Measurements from ENCODE around the gene LCLAT1. TPM values are rescaled to one million over a fixed set of nuclear protein-coding genes. Genes with fewer than 3 reads are reported as not detected.
A peak's percentile ranks its signal among the peaks of the same experiment; 100 is the strongest.
"Not testable (repeated sequence)": the region's sequence is repeated elsewhere in the genome, so short reads cannot be mapped to it uniquely, and the experiment has no call there.

LCLAT1 gene
- total RNA-seq, 2 donors from 2014 or later, result 13.4 to 13.8 TPM

- intact Hi-C loops (cut with DNase I), result no loop called here
- DNase-seq (no peak), ATAC-seq (no peak)
Observed at GRCh38 chr2:30472326-30472725, 25.3 kb downstream of the LCLAT1 start.

GRCh38 chr2:30475542-30475941 lies 28.5 kb downstream of the LCLAT1 start:
- ATAC-seq (no peak), DNase-seq (no peak)
- intact Hi-C loops (cut with DNase I), result no loop called here

DNA sequence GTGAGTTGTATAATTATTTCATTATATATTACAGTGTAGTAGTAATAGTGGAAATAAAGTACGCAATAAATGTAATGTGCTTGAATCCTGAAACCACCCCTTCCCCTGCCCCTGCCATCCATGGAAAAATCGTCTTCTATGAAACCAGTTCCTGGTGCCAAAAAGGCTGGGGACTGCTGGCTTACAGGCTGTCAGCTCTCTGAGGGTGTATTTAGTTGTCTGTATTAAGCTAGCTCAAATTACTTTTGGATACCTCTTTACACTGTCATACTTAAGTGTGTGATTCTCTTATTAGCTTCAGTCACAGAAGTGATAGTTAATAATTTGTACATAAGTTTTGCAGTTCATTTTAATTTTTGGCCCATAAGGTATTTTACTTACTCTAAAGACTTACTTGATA lies 29.6 kb downstream of the LCLAT1 start:
- DNase-seq, result no peak
- no peak for ATAC-seq
- intact Hi-C loops (cut with DNase I), result no loop called here

DNA sequence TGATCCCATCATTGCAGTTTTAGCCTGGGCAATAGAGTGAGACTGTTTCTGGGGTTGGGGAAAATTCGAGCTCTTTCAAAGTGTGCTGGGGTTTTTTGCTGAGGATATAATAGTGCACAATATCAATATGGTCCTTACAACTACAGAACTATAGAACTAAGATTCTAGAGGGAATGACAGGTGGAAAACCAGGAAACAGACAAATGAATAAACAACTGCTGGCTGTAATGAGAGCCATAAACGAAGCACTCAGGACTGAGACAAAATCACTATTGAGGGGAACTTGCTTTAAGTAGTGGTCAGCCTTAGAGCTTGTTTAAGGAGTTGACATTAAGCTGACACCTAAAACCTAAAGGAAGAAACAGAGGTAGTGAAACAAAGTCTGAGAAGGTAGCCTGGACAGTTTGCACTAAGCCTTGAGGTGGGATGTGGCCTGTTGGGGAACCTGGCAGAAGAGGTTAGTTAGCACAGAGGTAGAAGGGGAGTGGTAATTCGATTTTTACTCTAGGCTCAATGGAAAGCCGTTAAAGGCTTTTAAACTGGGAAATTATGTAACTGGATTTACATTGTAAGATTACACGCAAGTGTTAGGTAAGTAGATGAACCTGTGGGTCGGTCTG lies 33.8 kb downstream of the LCLAT1 start:
- intact Hi-C loops (cut with DNase I), result no loop called here
- ATAC-seq (no peak), DNase-seq (no peak)

DNA sequence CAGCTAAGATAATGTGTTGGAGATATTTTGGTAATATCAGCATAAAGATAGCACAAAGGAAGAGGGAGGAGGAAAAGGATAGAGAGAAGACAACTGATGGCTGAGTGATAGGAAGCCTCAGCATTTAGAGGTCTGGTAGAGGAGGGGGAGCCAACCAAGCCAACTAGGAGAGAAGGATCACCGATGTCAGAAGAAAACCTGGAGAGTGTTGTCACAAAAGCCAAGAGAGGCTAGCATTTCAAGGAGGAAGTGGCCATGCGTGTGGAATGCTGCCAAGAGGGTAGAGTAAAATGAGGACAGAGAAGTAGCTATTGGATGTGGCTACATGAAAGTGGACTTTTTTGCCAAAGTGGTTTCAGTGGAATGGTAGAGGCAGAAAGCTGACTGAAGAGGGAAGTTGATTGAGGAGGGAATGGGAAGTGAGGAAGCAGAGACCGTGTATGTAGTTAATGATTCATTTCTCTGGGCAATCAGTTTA lies 34.3 kb downstream of the LCLAT1 start:
- ATAC-seq, result peak; percentile 30 to 68
- intact Hi-C loops (cut with DNase I), result no loop called here
- DNase-seq, result peak; percentile 27

DNA sequence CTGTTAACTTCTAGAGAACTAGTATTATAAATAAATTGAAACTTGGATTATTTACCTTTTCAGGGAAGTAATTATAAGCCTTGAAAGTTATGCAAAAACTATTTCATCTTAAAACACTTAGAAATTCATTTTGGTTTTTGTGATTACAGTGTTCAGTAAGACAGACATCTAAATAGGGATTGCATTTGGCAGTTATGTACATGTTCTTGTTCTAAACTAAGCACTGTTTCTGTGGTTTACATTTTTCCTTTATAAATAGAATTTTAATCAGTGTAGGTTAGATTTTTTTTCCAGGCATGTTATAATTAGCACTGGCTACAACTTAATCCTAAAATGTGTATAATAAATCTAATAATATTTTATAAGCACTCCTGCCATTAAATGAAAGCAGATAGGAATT lies 35.0 kb downstream of the LCLAT1 start:
- DNase-seq, result no peak
- no peak for ATAC-seq
- intact Hi-C loops (cut with DNase I), result no loop called here

DNA sequence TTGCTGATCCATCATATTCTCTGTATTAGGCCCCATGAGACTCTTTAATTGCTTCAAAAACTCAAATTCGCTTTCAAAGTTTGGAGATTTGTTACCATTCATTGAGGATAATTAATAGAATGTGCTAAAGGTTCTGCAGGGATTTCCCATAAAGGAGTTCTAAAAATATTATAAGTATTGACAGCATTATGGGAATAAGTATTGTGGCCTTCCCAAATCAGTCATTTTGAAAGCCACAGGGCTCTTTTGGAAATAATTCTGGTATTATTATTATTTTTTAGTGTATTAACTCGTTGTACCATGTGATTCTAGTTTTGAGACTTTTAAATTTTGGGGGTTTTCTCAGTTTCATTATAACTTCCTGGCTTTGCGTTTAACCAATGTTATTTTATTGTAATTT lies 37.1 kb downstream of the LCLAT1 start:
- ATAC-seq (no peak), DNase-seq (no peak)
- intact Hi-C loops (cut with DNase I), result no loop called here

DNA sequence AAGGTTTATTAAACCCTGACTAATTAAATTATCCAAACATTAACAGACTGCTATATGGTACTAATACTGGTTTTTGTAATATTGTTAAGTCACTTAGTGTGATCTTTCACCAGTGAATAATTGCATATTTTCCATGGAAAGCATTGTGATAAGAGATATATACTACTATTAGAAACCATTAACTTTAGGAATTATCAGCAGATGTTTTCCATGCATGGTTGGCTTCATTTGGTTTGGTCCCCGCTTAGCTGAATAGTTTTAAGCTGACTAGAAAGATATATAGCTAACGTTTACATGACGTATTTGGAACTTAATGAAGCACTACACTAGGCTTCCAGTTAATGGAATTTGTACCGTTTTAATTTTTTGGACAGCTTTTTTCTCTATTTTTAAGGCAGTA lies 37.9 kb downstream of the LCLAT1 start:
- DNase-seq (no peak), ATAC-seq (no peak)
- intact Hi-C loops (cut with DNase I), result no loop called here

- intact Hi-C loops (cut with DNase I), result no loop called here
- DNase-seq, result no peak
- no peak for ATAC-seq
Observed at GRCh38 chr2:30486655-30487054, 39.6 kb downstream of the LCLAT1 start.

- DNase-seq (no peak), ATAC-seq (no peak)
- intact Hi-C loops (cut with DNase I), result no loop called here
Observed at GRCh38 chr2:30487603-30488002, 40.6 kb downstream of the LCLAT1 start.

- intact Hi-C loops (cut with DNase I), result no loop called here
- no peak for ATAC-seq
- DNase-seq, result no peak
Observed at GRCh38 chr2:30488012-30488659, 41.1 kb downstream of the LCLAT1 start.

DNA sequence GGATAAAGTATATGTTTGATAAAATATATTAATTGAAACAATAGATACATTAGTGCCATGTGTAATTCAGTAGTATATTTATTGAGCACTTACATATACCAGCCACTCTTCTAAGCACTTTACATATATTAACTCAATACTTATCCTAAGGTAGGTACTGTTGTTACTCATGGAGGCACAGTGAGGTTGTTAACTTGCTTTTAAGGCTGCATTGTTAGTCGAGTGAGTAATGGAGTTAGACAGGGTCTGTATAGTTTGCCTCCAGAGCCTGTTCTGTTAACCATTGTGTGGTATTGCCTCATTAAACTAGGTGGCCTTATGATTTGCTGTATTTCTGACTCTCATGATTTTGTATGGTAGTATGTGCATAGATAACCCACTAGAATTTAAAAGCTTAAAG lies 44.2 kb downstream of the LCLAT1 start:
- ATAC-seq (no peak), DNase-seq (no peak)
- intact Hi-C loops (cut with DNase I), result no loop called here

DNA sequence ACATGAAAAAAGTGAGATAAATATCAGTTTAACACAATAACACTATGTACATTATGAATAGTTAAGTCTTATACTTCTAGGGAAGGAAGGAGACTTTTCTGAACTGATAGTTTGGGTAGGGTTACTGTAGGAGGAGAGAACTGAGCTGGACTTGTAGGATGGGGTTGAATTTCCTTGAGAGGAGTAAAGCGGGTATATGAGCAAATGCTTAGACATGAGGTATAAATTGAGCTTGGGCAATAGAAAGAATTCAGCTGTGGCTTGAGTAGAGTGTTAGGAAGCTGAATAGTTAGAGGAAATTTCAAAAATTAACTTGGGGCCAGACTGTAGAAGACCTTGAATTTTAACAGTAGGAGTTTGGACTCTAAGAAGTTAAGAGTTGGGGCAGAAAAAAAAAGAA lies 45.1 kb downstream of the LCLAT1 start:
- ATAC-seq, result no peak
- intact Hi-C loops (cut with DNase I), result no loop called here

DNA sequence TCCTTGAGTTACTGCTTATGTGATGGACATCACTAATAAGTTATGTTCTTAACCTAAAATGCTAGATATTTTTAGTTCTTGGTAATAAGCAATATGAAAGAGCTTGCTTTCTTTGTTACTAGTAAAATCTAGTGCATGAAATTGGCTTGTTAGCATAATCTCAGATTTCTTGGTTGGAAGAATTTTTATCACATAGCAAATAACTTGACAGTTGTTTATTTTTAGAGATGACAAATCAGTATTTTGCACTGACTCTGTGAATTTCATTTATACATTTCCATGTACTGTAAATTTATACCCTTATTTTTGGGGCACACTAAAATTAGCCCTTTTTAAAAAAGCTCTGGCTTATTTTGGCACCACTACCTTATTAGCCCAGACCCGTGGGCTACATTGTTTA lies 45.6 kb downstream of the LCLAT1 start:
- ATAC-seq (no peak), DNase-seq (no peak)
- intact Hi-C loops (cut with DNase I), result no loop called here

More for the DNA sequence above, 45.1 kb downstream of the LCLAT1 start:
- no peak for DNase-seq

DNA sequence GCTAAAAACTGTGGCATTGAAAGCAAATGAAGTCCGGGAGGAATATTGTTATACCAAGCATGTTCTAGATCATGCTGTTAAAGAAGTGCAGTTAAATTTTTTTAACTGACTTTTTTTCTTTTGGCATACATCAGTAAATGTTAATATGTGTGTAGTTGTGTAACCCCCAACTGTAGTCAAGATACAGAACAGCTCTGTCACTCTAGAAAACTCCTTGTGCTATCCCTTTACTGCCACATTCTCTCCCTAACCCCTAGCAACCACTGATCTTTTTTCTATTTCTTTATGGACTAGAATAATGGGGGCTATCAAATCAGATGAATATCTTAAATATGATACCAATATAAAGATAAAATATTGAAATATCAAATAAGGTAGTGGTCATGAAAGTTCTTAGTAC lies 46.4 kb downstream of the LCLAT1 start:
- no peak for ATAC-seq
- intact Hi-C loops (cut with DNase I), result no loop called here
- DNase-seq, result no peak

- intact Hi-C loops (cut with DNase I); ATAC-seq; DNase-seq: not testable (repeated sequence)
Observed at GRCh38 chr2:30495896-30496295, 48.9 kb downstream of the LCLAT1 start.

- no peak for DNase-seq
- ATAC-seq, result no peak
- intact Hi-C loops (cut with DNase I), result no loop called here
Observed at GRCh38 chr2:30499681-30500080, 52.6 kb downstream of the LCLAT1 start.

- no peak for DNase-seq
- ATAC-seq, result no peak
- intact Hi-C loops (cut with DNase I), result no loop called here
Observed at GRCh38 chr2:30500699-30501098, 53.7 kb downstream of the LCLAT1 start.

DNA sequence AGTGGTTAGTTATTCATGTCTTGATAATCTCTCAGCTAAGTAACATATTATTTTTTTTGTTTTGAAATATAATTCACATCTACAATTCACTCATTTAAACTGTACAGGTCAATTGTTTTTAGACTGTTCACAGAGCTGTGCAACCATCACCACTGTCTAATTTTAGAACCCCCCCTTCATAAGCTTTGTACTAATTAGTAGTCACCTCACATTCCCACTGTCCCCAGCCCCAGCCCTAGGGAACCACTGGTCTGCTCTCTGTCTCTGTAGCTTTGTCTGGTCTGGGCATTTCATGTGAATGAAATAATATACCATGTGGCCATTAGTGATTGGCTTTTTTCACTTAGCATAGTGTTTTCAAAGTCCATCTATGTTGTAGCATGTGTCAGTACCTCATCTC lies 55.3 kb downstream of the LCLAT1 start:
- DNase-seq (no peak), ATAC-seq (no peak)
- intact Hi-C loops (cut with DNase I), result no loop called here

DNA sequence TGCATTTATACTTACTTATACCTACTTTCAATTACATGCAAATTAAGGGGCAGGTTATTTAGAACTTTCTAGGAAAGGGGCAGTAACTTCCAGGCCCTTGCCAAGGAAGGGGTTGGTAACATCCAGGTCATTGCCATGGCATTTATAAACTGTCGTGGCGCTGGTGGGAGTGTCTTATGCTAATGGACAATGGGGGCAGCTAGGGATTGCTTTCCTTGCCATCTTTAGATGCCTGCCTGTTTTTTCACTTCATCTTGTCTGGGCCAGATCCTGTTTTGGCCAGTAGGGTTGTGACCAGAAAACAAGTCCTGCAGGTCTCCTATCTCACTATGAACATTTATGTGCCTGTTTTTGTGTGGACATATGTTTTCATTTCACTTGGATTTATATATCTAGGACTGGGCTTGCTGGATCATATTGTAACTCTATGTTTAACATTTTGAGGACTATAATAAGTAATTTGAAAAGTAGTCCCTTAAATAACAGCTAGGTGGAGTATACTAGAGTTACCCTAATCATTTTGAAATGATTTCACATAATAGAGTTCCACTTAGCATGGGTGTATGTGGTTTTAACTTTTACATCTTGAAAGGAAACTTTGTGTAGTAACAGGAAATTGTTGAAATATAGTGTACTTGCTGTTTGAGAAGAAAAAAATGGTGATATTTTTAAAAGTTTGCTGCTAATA lies 56.1 kb downstream of the LCLAT1 start:
- intact Hi-C loops (cut with DNase I), result no loop called here
- no peak for DNase-seq
- ATAC-seq, result no peak

GRCh38 chr2:30503695-30504052 lies 56.6 kb downstream of the LCLAT1 start:
- intact Hi-C loops (cut with DNase I), result no loop called here
- no peak for DNase-seq
- ATAC-seq, result no peak

Data from left cardiac atrium (tissue), 4 donors.